ENCODE measurements around the gene TEX261.

DNA sequence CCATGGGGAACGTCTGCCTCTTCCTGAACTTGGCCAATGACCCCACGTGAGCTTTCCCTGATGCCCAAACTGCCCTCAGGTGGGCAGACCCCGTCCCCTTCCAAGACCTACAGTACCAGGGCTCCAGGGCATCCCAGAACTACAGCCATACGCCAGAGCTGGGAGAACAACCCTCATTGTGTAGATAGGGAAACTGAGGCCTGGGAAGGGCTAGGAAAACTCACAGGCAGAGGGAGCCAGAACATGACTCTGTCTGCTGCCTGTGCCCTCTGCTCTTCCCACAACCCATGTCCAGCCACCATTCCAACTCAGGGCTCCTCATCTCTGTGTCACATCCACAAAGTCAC is 33.1 kb downstream of the TEX261 start:
- TF ChIP-seq, protein P1, sequence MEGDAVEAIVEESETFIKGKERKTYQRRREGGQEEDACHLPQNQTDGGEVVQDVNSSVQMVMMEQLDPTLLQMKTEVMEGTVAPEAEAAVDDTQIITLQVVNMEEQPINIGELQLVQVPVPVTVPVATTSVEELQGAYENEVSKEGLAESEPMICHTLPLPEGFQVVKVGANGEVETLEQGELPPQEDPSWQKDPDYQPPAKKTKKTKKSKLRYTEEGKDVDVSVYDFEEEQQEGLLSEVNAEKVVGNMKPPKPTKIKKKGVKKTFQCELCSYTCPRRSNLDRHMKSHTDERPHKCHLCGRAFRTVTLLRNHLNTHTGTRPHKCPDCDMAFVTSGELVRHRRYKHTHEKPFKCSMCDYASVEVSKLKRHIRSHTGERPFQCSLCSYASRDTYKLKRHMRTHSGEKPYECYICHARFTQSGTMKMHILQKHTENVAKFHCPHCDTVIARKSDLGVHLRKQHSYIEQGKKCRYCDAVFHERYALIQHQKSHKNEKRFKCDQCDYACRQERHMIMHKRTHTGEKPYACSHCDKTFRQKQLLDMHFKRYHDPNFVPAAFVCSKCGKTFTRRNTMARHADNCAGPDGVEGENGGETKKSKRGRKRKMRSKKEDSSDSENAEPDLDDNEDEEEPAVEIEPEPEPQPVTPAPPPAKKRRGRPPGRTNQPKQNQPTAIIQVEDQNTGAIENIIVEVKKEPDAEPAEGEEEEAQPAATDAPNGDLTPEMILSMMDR (IDR thresholded peaks at IDR 0.05; ENCODE audit: low read length): no peak
- no peak for TF ChIP-seq EZH2 (optimal IDR thresholded peaks at IDR 0.05; ENCODE audit: low read depth, low read length)
